ENCODE measurements around the gene MCHR1. TPM values are rescaled to one million over a fixed set of nuclear protein-coding genes. Genes with fewer than 3 reads are reported as not detected.

Gene MCHR1
- total RNA-seq, 4 donors from 2014 or later: not detected

- ATAC-seq (ENCODE audit: low FRiP score) (no peak), DNase-seq (ENCODE audit: low spot score) (no peak)
- no peak for TF ChIP-seq CTCF (IDR thresholded peaks at IDR 0.05)
Observed at GRCh38 chr22:40694411-40694810, 15.1 kb downstream of the MCHR1 start.

GRCh38 chr22:40701274-40701673 lies 22.0 kb downstream of the MCHR1 start:
- ATAC-seq (ENCODE audit: low FRiP score) (no peak), DNase-seq (ENCODE audit: low spot score) (no peak)
- TF ChIP-seq CTCF (IDR thresholded peaks at IDR 0.05): no peak

GRCh38 chr22:40703174-40703573 lies 23.9 kb downstream of the MCHR1 start:
- no peak for TF ChIP-seq CTCF (IDR thresholded peaks at IDR 0.05)
- DNase-seq (ENCODE audit: low spot score) (no peak), ATAC-seq (ENCODE audit: low FRiP score) (no peak)

GRCh38 chr22:40703736-40704135 lies 24.5 kb downstream of the MCHR1 start:
- ATAC-seq (ENCODE audit: low FRiP score) (no peak), DNase-seq (ENCODE audit: low spot score) (no peak)
- TF ChIP-seq CTCF (IDR thresholded peaks at IDR 0.05): no peak

GRCh38 chr22:40705918-40706682 lies 26.8 kb downstream of the MCHR1 start:
- TF ChIP-seq CTCF (IDR thresholded peaks at IDR 0.05): no peak
- DNase-seq (ENCODE audit: low spot score): no peak
- no peak for ATAC-seq (ENCODE audit: low FRiP score)

GRCh38 chr22:40707154-40707553 lies 27.9 kb downstream of the MCHR1 start:
- no peak for ATAC-seq (ENCODE audit: low FRiP score)
- no peak for TF ChIP-seq CTCF (IDR thresholded peaks at IDR 0.05)
- no peak for DNase-seq (ENCODE audit: low spot score)

GRCh38 chr22:40708177-40708576 lies 28.9 kb downstream of the MCHR1 start:
- DNase-seq (ENCODE audit: low spot score): no peak
- TF ChIP-seq CTCF (IDR thresholded peaks at IDR 0.05): no peak
- no peak for ATAC-seq (ENCODE audit: low FRiP score)
